A673 (cell line): ENCODE results near the gene LAMTOR4. TPM values are rescaled to one million over a fixed set of nuclear protein-coding genes. Genes with fewer than 3 reads are reported as not detected.

Source experiments
- BruUV-seq: library from RNA; stranded (reverse); fragments of 400-500 nt; replicated peaks from 2 replicates; lab custom pipeline; 2021; lab: Mats Ljungman, UMichigan
- CTCF ChIA-PET: fragments of 300-600 bp; sonication (Branson Sonifier 250); formaldehyde crosslinking; loops from one replicate; lab custom pipeline; 2022; ENCODE audit warnings: antibody characterized with exemption; lab: Charles Lee
- POLR2A ChIA-PET: fragments of 300-600 bp; sonication (Branson Sonifier 250); formaldehyde crosslinking; loops from one replicate; lab custom pipeline; 2022; ENCODE audit warnings: antibody characterized with exemption; ENCODE audit not compliant: low non-redundant PET; lab: Charles Lee
- DNase-seq: peaks from one replicate; pipeline ENCODE4 v3.0.0-alpha.2; 2015; ENCODE audit warnings: low spot score
- H3K27ac ChIP-seq: fragments of 200-600 bp; sonication (generic); 2 replicates; pipeline ENCODE4 v1.5.1; 2016; ENCODE audit warnings: mixed run types, low read depth, mild to moderate bottlenecking, mixed read lengths, antibody characterized with exemption, low read length; ENCODE audit not compliant: poor library complexity, severe bottlenecking
- H3K27me3 ChIP-seq: fragments of 200-600 bp; sonication (generic); replicated peaks from 2 replicates; pipeline ENCODE4 v1.6.1; 2017; ENCODE audit warnings: mixed run types, low read depth, mild to moderate bottlenecking, mixed read lengths, antibody characterized with exemption, low read length; ENCODE audit not compliant: insufficient read depth, poor library complexity
- H3K36me3 ChIP-seq: fragments of 200-600 bp; sonication (generic); 2 replicates; pipeline ENCODE4 v1.6.1; 2016; ENCODE audit warnings: mixed run types, mild to moderate bottlenecking, mixed read lengths, antibody characterized with exemption, low read length; ENCODE audit not compliant: insufficient read depth, poor library complexity, severe bottlenecking
- H3K4me1 ChIP-seq: fragments of 200-600 bp; sonication (generic); 2 replicates; pipeline ENCODE4 v1.6.1; 2017; ENCODE audit warnings: mixed run types, mild to moderate bottlenecking, mixed read lengths, antibody characterized with exemption, low read length; ENCODE audit not compliant: insufficient read depth, poor library complexity, severe bottlenecking
- H3K4me3 ChIP-seq: fragments of 200-600 bp; sonication (generic); 2 replicates; pipeline ENCODE4 v1.5.1; 2016; ENCODE audit warnings: low read depth, mixed run types, mild to moderate bottlenecking, mixed read lengths, low read length; ENCODE audit not compliant: poor library complexity, severe bottlenecking
- H3K9me3 ChIP-seq: fragments of 200-600 bp; sonication (generic); 2 replicates; pipeline ENCODE4 v1.6.1; 2016; ENCODE audit warnings: mixed run types, low read depth, mild to moderate bottlenecking, mixed read lengths, antibody characterized with exemption, low read length; ENCODE audit not compliant: poor library complexity, severe bottlenecking
- CTCF ChIP-seq: fragments of 300-800, 200-600 bp; sonication (generic); conservative IDR thresholded peaks from 2 replicates; pipeline ENCODE4 v1.5.1; 2017; ENCODE audit warnings: low read depth, mild to moderate bottlenecking, antibody characterized with exemption, low read length, moderate library complexity, mixed read lengths
- EZH2 ChIP-seq: fragments of 200-600 bp; sonication (generic); IDR thresholded peaks from 2 replicates; pipeline ENCODE4 v1.6.1; 2017; ENCODE audit warnings: borderline replicate concordance, low read depth, mild to moderate bottlenecking, mixed read lengths, antibody characterized with exemption, low read length; ENCODE audit not compliant: poor library complexity, severe bottlenecking
- intact Hi-C: fragments of 100-400 bp; cut with micrococcal nuclease; formaldehyde crosslinking; loops from one replicate; pipeline ENCODE4 v1.10.0; 2022; ENCODE audit not compliant: unreplicated experiment
- total RNA-seq: library from RNA; stranded (reverse); gene quantifications from 2 replicates; pipeline ENCODE4 v1.2.3, GENCODE V29; 2021

The LAMTOR4 gene
- total RNA-seq, 1 experiment from 2014 or later: 84.5 TPM

GRCh38 chr7:100173806-100174495 lies 25.2 kb downstream of the LAMTOR4 start:
- TF ChIP-seq EZH2: no peak
- TF ChIP-seq CTCF: no peak
- no peak overlapping the region for H3K4me3 ChIP-seq
- H3K36me3 ChIP-seq: no peaks in the 10 kb centered on the region
- DNase-seq: no peak
- no peaks in the 10 kb centered on the region for H3K9me3 ChIP-seq
- no TSS peak for BruUV-seq
- intact Hi-C loops: no loop called here
- no peak overlapping the region for H3K27ac ChIP-seq
- no peaks in the 10 kb centered on the region for H3K27me3 ChIP-seq
- CTCF ChIA-PET: no interaction called here
- POLR2A ChIA-PET: no interaction called here
- H3K4me1 ChIP-seq: peaks cover 11% of the 10 kb centered on the region

GRCh38 chr7:100174582-100174981 lies 25.9 kb downstream of the LAMTOR4 start:
- H3K27ac ChIP-seq: no peak overlapping the region
- no peaks in the 10 kb centered on the region for H3K36me3 ChIP-seq
- BruUV-seq: no TSS peak
- intact Hi-C loops: no loop called here
- H3K27me3 ChIP-seq: no peaks in the 10 kb centered on the region
- peaks cover 10% of the 10 kb centered on the region for H3K4me1 ChIP-seq
- no peaks in the 10 kb centered on the region for H3K9me3 ChIP-seq
- no peak for DNase-seq
- ChIA-PET CTCF (no interaction called here), POLR2A (no interaction called here)
- no peak overlapping the region for H3K4me3 ChIP-seq
- TF ChIP-seq CTCF (no peak), EZH2 (no peak)

GRCh38 chr7:100175296-100175935 lies 26.7 kb downstream of the LAMTOR4 start:
- H3K27me3 ChIP-seq: no peaks in the 10 kb centered on the region
- TF ChIP-seq EZH2 (no peak), CTCF (no peak)
- H3K4me1 ChIP-seq: peaks cover 10% of the 10 kb centered on the region
- intact Hi-C loops: no loop called here
- no TSS peak for BruUV-seq
- H3K4me3 ChIP-seq: no peak overlapping the region
- no peaks in the 10 kb centered on the region for H3K9me3 ChIP-seq
- DNase-seq: no peak
- CTCF ChIA-PET: no interaction called here
- POLR2A ChIA-PET: no interaction called here
- H3K27ac ChIP-seq: no peak overlapping the region
- H3K36me3 ChIP-seq: no peaks in the 10 kb centered on the region
